Measurements from ENCODE around the gene SLC39A13. TPM values are rescaled to one million over a fixed set of nuclear protein-coding genes. Genes with fewer than 3 reads are reported as not detected.
"Not testable (repeated sequence)": the region's sequence is repeated elsewhere in the genome, so short reads cannot be mapped to it uniquely, and the experiment has no call there.

The SLC39A13 gene
- total RNA-seq, 1 experiment from 2014 or later: 50.2 TPM

DNA sequence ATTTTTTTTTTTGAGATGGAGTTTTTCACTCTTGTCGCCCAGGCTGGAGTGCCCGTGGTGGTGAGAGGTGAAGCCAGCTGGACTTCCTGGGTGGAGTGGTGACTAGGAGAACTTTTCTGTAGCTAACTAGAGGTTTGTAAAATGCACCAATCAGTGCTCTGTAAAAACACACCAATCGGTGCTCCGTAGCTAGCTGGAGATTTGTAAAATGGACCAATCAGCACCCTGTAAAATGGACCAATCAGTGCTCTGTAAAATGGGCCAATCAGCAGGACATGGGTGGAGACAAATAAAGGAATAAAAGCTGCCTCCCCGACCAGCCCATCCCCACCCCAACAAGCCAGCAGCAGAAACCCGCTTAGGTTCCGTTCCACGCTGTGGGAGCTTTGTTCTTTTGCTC, 45.0 kb downstream of the SLC39A13 start:
- H3K9me3 ChIP-seq (ENCODE audit: control insufficient read depth, insufficient read depth, low read depth, low read length): no peaks in the 10 kb centered on the region
- TF ChIP-seq REST (IDR thresholded peaks at IDR 0.05; ENCODE audit: insufficient read depth in 1 of 2, low read depth in 2 of 2, low read length in 1 of 2) (no peak), POLR2AphosphoS5 (IDR thresholded peaks at IDR 0.05; ENCODE audit: low read depth, low read length) (no peak), SIN3A (IDR thresholded peaks at IDR 0.05; ENCODE audit: borderline replicate concordance, insufficient read depth, low read depth, low read length) (no peak), TCF7L2 (IDR thresholded peaks at IDR 0.05; ENCODE audit: low read depth, low read length) (no peak)
- TF ChIP-seq, protein P1, sequence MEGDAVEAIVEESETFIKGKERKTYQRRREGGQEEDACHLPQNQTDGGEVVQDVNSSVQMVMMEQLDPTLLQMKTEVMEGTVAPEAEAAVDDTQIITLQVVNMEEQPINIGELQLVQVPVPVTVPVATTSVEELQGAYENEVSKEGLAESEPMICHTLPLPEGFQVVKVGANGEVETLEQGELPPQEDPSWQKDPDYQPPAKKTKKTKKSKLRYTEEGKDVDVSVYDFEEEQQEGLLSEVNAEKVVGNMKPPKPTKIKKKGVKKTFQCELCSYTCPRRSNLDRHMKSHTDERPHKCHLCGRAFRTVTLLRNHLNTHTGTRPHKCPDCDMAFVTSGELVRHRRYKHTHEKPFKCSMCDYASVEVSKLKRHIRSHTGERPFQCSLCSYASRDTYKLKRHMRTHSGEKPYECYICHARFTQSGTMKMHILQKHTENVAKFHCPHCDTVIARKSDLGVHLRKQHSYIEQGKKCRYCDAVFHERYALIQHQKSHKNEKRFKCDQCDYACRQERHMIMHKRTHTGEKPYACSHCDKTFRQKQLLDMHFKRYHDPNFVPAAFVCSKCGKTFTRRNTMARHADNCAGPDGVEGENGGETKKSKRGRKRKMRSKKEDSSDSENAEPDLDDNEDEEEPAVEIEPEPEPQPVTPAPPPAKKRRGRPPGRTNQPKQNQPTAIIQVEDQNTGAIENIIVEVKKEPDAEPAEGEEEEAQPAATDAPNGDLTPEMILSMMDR (IDR thresholded peaks at IDR 0.05): no peak
- H3K27ac ChIP-seq (ENCODE audit: low read length): no peak overlapping the region
- ChIA-PET CTCF (interaction anchor here (0.6 kb wide), 1 partner anchor 505 kb away, joined by 3 read pairs; no protein-coding TSS in a partner anchor), POLR2A (no interaction called here)
- DNase-seq (ENCODE audit: low read depth, low spot score) (no peak), ATAC-seq (no peak)
- H3K27me3 ChIP-seq (ENCODE audit: control insufficient read depth, insufficient read depth, low read length): no peaks in the 10 kb centered on the region
- in situ Hi-C loops (cut with HindIII; ENCODE audit: low pct_unique_long_range_greater_than_20kb, low sequenced_read_pairs): no loop called here
- no peaks in the 10 kb centered on the region for H3K4me1 ChIP-seq (ENCODE audit: control insufficient read depth, insufficient read depth, low read length)
- no TSS peak for BruUV-seq (replicated peaks)
- intact Hi-C loops (cut with micrococcal nuclease; ENCODE audit: unreplicated experiment): loop anchor here (5.0 kb wide), 1 partner anchor 81 kb away; no protein-coding TSS in a partner anchor
- H3K4me3 ChIP-seq (ENCODE audit: low read depth in 2 of 2, low read length in 2 of 2): no peak overlapping the region
- no peaks in the 10 kb centered on the region for H3K36me3 ChIP-seq (ENCODE audit: control insufficient read depth, insufficient read depth, low read length)

DNA sequence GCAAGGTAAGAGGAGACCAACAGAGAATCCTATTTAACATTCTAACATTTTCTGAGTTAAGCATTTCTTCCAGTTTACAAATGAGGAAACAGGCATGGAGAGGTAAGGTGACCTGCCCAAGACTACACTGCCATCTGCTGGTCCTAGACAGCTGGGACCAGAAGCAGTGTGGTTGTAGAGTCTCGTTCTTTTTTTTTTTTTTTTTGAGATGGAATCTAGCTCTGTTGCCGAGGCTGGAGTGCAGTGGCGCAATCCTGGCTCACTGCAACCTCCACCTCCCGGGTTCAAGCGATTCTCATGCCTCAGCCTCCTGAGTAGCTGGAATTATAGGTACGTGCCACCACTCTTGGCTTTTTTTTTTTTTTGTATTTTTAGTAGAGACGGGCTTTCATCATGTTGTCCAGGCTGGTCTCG, 45.9 kb downstream of the SLC39A13 start:
- H3K27me3 ChIP-seq (ENCODE audit: control insufficient read depth, insufficient read depth, low read length); H3K36me3 ChIP-seq (ENCODE audit: control insufficient read depth, insufficient read depth, low read length); H3K9me3 ChIP-seq (ENCODE audit: control insufficient read depth, insufficient read depth, low read depth, low read length); H3K4me3 ChIP-seq (ENCODE audit: low read depth in 2 of 2, low read length in 2 of 2); H3K27ac ChIP-seq (ENCODE audit: low read length); BruUV-seq (replicated peaks); H3K4me1 ChIP-seq (ENCODE audit: control insufficient read depth, insufficient read depth, low read length); in situ Hi-C loops (cut with HindIII; ENCODE audit: low pct_unique_long_range_greater_than_20kb, low sequenced_read_pairs); POLR2A ChIA-PET: not testable (repeated sequence)
- TF ChIP-seq, protein P1 (IDR thresholded peaks at IDR 0.05): peak; percentile 84
- DNase-seq (ENCODE audit: low read depth, low spot score) (peak; percentile 52), ATAC-seq (peak; percentile 76)
- CTCF ChIA-PET: interaction anchor here (0.6 to 1.1 kb wide), 10 partner anchors 17 to 506 kb away, joined by 3 to 9 read pairs (median 4); no protein-coding TSS in a partner anchor
- intact Hi-C loops (cut with micrococcal nuclease; ENCODE audit: unreplicated experiment): loop anchor here (5.0 kb wide), 1 partner anchor 82 kb away; no protein-coding TSS in a partner anchor
